SK-N-SH (cell line): ENCODE data around the gene PTPRD. TPM values are rescaled to one million over a fixed set of nuclear protein-coding genes. Genes with fewer than 3 reads are reported as not detected.

ENCODE experiments used
- CTCF ChIA-PET: fragments of 300-600, 350-600 bp; formaldehyde crosslinking; extraction: SDS; loops from one replicate; lab custom pipeline; 2021; lab: Yijun Ruan, JAX
- POLR2A ChIA-PET: fragments of 350-600 bp; sonication (Branson Sonifier 250); formaldehyde crosslinking; extraction: SDS; loops from one replicate; lab custom pipeline; 2020; ENCODE audit warnings: antibody characterized with exemption, inconsistent platforms; lab: Yijun Ruan, JAX
- DNase-seq: peaks from one replicate; pipeline ENCODE4 v3.0.0; 2012
- H2AFZ ChIP-seq: fragments of 200-600 bp; sonication (generic); 2 replicates; pipeline ENCODE4 v1.8.1; 2016; ENCODE audit warnings: antibody characterized with exemption, mild to moderate bottlenecking, low read depth
- H3F3A ChIP-seq: fragments of 200-600 bp; sonication (generic); replicated peaks from 2 replicates; pipeline ENCODE3; 2016; ENCODE audit warnings: antibody characterized with exemption, mild to moderate bottlenecking; ENCODE audit not compliant: insufficient read depth
- H3K27ac ChIP-seq, 2 experiments: fragments of 200-500 bp in 1 of 2; fragments of 200-600 bp in 1 of 2; sonication (Bioruptor generic) in 1 of 2; sonication (generic), shearing (Covaris generic) in 1 of 2; 2 replicates each; pipeline versions ENCODE4 v1.5.1 to v1.6.1; 2014 to 2016; ENCODE audit warnings: low read depth in 2 of 2, inconsistent platforms in 1 of 2, low read length in 1 of 2, mild to moderate bottlenecking in 1 of 2, mixed read lengths in 1 of 2
- H3K27me3 ChIP-seq: fragments of 200-600 bp; sonication (generic), shearing (Covaris generic); 2 replicates; pipeline ENCODE4 v1.6.1; 2016; ENCODE audit warnings: mixed run types; ENCODE audit not compliant: insufficient read depth
- H3K36me3 ChIP-seq, 2 experiments: fragments of 200-500 bp in 1 of 2; fragments of 200-600 bp in 1 of 2; sonication (Bioruptor generic) in 1 of 2; sonication (generic) in 1 of 2; replicated peaks in 1 of 2; 2 replicates each; pipeline versions ENCODE3 to v1.5.1; 2014 to 2016; ENCODE audit warnings: low read length in 1 of 2, mild to moderate bottlenecking in 1 of 2; ENCODE audit not compliant: insufficient read depth in 2 of 2, control insufficient read depth in 1 of 2
- H3K4me1 ChIP-seq, 2 experiments: fragments of 200-500 bp in 1 of 2; fragments of 200-600 bp in 1 of 2; sonication (Bioruptor generic) in 1 of 2; sonication (generic), shearing (Covaris generic) in 1 of 2; 2 replicates each; pipeline versions ENCODE4 v1.5.1 to v1.6.1; 2014 to 2016; ENCODE audit warnings: low read depth in 1 of 2, low read length in 1 of 2, mixed run types in 1 of 2; ENCODE audit not compliant: insufficient read depth in 2 of 2, control insufficient read depth in 1 of 2
- H3K4me2 ChIP-seq: fragments of 200-600 bp; sonication (generic), shearing (Covaris generic); 2 replicates; pipeline ENCODE4 v1.6.1; 2017; ENCODE audit warnings: mixed run types
- H3K4me3 ChIP-seq, 2 experiments: fragments of 200-500 bp in 1 of 2; fragments of 200-600 bp in 1 of 2; sonication (Bioruptor generic) in 1 of 2; sonication (generic), shearing (Covaris generic) in 1 of 2; 2 replicates each; pipeline versions ENCODE4 v1.5.1 to v1.8.1; 2014 to 2016; ENCODE audit warnings: low read depth in 2 of 2, inconsistent platforms in 1 of 2, low read length in 1 of 2, mild to moderate bottlenecking in 1 of 2, mixed read lengths in 1 of 2, moderate library complexity in 1 of 2
- H3K79me2 ChIP-seq: fragments of 200-600 bp; sonication (generic); 2 replicates; pipeline ENCODE4 v1.8.1; 2017; ENCODE audit warnings: mild to moderate bottlenecking; ENCODE audit not compliant: insufficient read depth
- H3K9ac ChIP-seq: fragments of 200-600 bp; sonication (generic); 2 replicates; pipeline ENCODE4 v1.6.1; 2017; ENCODE audit warnings: mixed run types
- H3K9me2 ChIP-seq: fragments of 200-600 bp; sonication (generic); 2 replicates; pipeline ENCODE4 v1.6.1; 2017; ENCODE audit warnings: mixed run types
- H3K9me3 ChIP-seq: fragments of 200-600 bp; sonication (generic); 2 replicates; pipeline ENCODE4 v1.6.1; 2017; ENCODE audit warnings: mixed run types, mild to moderate bottlenecking, moderate library complexity
- H4K20me1 ChIP-seq: fragments of 200-600 bp; sonication (generic); 2 replicates; pipeline ENCODE4 v1.6.1; 2017; ENCODE audit warnings: mild to moderate bottlenecking, mixed run types; ENCODE audit not compliant: insufficient read depth
- CHD2 ChIP-seq: fragments of 150-350 bp; IDR thresholded peaks from 2 replicates; pipeline ENCODE4 v1.6.1; 2018; ENCODE audit warnings: low read length; ENCODE audit not compliant: partially characterized antibody
- ELF1 ChIP-seq: IDR thresholded peaks from 2 replicates; pipeline ENCODE4 v1.4.0; 2012
- EZH2phosphoT487 ChIP-seq: fragments of 200-600 bp; sonication (generic); IDR thresholded peaks from 2 replicates; pipeline ENCODE4 v1.6.1; 2017; ENCODE audit warnings: low read depth, mixed run types, mild to moderate bottlenecking, antibody characterized with exemption, moderate library complexity, borderline replicate concordance
- FOSL2 ChIP-seq: IDR thresholded peaks from 2 replicates; pipeline ENCODE4 v1.4.0; 2012; ENCODE audit warnings: low read depth, mild to moderate bottlenecking, moderate library complexity, borderline replicate concordance
- FOXJ3 ChIP-seq: sonication (generic); formaldehyde crosslinking; IDR thresholded peaks from 2 replicates; pipeline ENCODE4 v1.5.1; 2020; ENCODE audit warnings: mild to moderate bottlenecking, missing genetic modification reagents
- GABPA ChIP-seq: IDR thresholded peaks from 2 replicates; pipeline ENCODE4 v1.4.0; 2012; ENCODE audit warnings: low read depth, mild to moderate bottlenecking
- MXI1 ChIP-seq: IDR thresholded peaks from 2 replicates; pipeline ENCODE4 v1.6.1; 2012; ENCODE audit warnings: mild to moderate bottlenecking, low read depth, low read length, improper control_type of control experiment
- NFIC ChIP-seq: IDR thresholded peaks from 2 replicates; pipeline ENCODE4 v1.4.0; 2012; ENCODE audit warnings: borderline replicate concordance
- POLR2AphosphoS5 ChIP-seq: IDR thresholded peaks from 2 replicates; pipeline ENCODE4 v1.6.1; 2012; ENCODE audit warnings: low read depth, low read length
- RAD21 ChIP-seq: IDR thresholded peaks from 2 replicates; pipeline ENCODE4 v1.6.1; 2012; ENCODE audit warnings: mild to moderate bottlenecking, low read length
- RFX5 ChIP-seq: IDR thresholded peaks from 2 replicates; pipeline ENCODE4 v1.6.1; 2012; ENCODE audit warnings: mild to moderate bottlenecking, improper control_type of control experiment, low read length
- RXRA ChIP-seq: IDR thresholded peaks from 2 replicates; pipeline ENCODE4 v1.4.0; 2012; ENCODE audit warnings: low read depth, mild to moderate bottlenecking, borderline replicate concordance
- SMC3 ChIP-seq: IDR thresholded peaks from 2 replicates; pipeline ENCODE4 v1.6.1; 2012; ENCODE audit warnings: low read depth, low read length, improper control_type of control experiment
- YY1 ChIP-seq: IDR thresholded peaks from 2 replicates; pipeline ENCODE4 v1.4.0; 2012; ENCODE audit warnings: low read depth, mild to moderate bottlenecking
- whole genome bisulfite sequencing: methylation state at CpG from one replicate; pipeline ENCODE4 v1.1.6; 2017; ENCODE audit warnings: low lambda C conversion rate; 5-methylcytosine and 5-hydroxymethylcytosine counted together
- polyA plus RNA-seq, 3 experiments: library from polyadenylated mRNA; depleted of rRNA; stranded (reverse); fragments of >200 nt; gene quantifications; 2 replicates each; pipeline ENCODE4 v1.2.3, GENCODE V29; 2012
- TF ChIP-seq, protein P1 (sequence below): IDR thresholded peaks from 2 replicates; pipeline ENCODE4 v1.6.1; 2012; ENCODE audit warnings: mild to moderate bottlenecking, low read depth, low read length, moderate library complexity
- TF ChIP-seq, protein P2 (sequence below): IDR thresholded peaks from 2 replicates; pipeline ENCODE4 v1.4.0; 2012; ENCODE audit warnings: low read depth
- TF ChIP-seq, protein P3 (sequence below): fragments of 150-350 bp; IDR thresholded peaks from 2 replicates; pipeline ENCODE4 v1.6.1; 2017; ENCODE audit warnings: antibody characterized with exemption, low read length, low read depth, borderline replicate concordance
- TF ChIP-seq, protein P4 (sequence below): IDR thresholded peaks from 2 replicates; pipeline ENCODE4; 2012
- TF ChIP-seq, protein P5 (sequence below): IDR thresholded peaks from 2 replicates; pipeline ENCODE4 v1.4.0; 2012; ENCODE audit warnings: low read depth, borderline replicate concordance

PTPRD gene
- polyA plus RNA-seq, 1 of the 3 experiments (the other 2 are of a cell fraction), result 0.15 TPM

DNA sequence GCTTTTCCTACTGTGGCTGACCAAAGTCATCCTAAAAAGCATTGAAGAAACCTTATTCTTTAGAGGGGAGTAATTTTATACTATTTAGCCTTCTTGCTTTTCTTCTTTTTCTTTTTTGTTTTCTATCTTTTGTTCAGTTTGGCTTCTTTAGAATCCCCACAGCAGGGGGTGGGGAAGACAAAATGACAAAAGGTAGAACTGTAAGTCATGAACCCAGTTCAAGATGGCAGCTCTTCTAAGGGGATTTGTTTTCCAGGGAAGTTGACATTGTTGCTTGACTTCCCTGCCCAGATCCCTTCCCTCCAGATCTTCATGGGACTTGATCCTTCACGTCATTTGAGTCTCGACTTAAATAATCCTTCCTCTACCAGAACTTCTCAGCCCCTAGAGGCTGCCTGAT, 2120.8 kb downstream of the PTPRD start:
- no peak overlapping the region for H3K9ac ChIP-seq
- H3K4me1 ChIP-seq, result no peaks in the 10 kb centered on the region
- no peaks in the 10 kb centered on the region for H3K27me3 ChIP-seq
- H2AFZ ChIP-seq, result no peak overlapping the region
- H3K27ac ChIP-seq, result no peak overlapping the region
- no peaks in the 10 kb centered on the region for H3K36me3 ChIP-seq
- TF ChIP-seq RFX5 (no peak), POLR2AphosphoS5 (no peak), NFIC (no peak), MXI1 (no peak), FOSL2 (no peak), FOXJ3 (no peak), ELF1 (no peak), SMC3 (no peak)
- TF ChIP-seq, protein P1, sequence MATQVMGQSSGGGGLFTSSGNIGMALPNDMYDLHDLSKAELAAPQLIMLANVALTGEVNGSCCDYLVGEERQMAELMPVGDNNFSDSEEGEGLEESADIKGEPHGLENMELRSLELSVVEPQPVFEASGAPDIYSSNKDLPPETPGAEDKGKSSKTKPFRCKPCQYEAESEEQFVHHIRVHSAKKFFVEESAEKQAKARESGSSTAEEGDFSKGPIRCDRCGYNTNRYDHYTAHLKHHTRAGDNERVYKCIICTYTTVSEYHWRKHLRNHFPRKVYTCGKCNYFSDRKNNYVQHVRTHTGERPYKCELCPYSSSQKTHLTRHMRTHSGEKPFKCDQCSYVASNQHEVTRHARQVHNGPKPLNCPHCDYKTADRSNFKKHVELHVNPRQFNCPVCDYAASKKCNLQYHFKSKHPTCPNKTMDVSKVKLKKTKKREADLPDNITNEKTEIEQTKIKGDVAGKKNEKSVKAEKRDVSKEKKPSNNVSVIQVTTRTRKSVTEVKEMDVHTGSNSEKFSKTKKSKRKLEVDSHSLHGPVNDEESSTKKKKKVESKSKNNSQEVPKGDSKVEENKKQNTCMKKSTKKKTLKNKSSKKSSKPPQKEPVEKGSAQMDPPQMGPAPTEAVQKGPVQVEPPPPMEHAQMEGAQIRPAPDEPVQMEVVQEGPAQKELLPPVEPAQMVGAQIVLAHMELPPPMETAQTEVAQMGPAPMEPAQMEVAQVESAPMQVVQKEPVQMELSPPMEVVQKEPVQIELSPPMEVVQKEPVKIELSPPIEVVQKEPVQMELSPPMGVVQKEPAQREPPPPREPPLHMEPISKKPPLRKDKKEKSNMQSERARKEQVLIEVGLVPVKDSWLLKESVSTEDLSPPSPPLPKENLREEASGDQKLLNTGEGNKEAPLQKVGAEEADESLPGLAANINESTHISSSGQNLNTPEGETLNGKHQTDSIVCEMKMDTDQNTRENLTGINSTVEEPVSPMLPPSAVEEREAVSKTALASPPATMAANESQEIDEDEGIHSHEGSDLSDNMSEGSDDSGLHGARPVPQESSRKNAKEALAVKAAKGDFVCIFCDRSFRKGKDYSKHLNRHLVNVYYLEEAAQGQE, result no peak
- H3K79me2 ChIP-seq, result no peaks in the 10 kb centered on the region
- no peak for DNase-seq
- H3F3A ChIP-seq, result no peaks in the 10 kb centered on the region
- H3K9me3 ChIP-seq, result no peaks in the 10 kb centered on the region
- no peaks in the 10 kb centered on the region for H4K20me1 ChIP-seq
- H3K9me2 ChIP-seq, result no peaks in the 10 kb centered on the region
- 65% methylated on average over 2 of the region's 2 CpGs for WGBS
- ChIA-PET CTCF (no interaction called here), POLR2A (no interaction called here)
- H3K4me3 ChIP-seq, result no peak overlapping the region
- H3K4me2 ChIP-seq, result no peak overlapping the region

DNA sequence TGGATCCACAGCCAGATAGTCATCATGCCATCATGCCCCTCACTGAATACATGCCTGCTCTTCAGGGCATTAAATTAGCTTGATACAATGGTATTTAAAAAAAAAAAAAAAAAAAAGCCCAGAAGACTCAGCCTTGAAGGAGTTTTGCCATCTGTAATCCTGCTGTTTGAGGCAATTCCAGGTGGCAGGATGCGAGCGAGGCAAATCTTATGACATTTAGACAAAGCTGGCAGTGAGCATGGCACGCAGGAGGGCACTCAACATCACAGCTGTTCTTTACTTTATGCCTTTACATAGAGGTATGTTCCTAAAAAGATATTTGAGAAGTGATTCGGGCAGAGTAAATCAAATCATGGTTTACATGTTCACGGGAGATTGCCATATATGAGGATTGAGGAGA, 2121.2 kb downstream of the PTPRD start:
- Histone ChIP-seq H3K9me2 (no peaks in the 10 kb centered on the region), H3K27ac (no peak overlapping the region), H3K27me3 (no peaks in the 10 kb centered on the region), H3K79me2 (no peaks in the 10 kb centered on the region), H3K4me1 (no peaks in the 10 kb centered on the region), H3K9me3 (no peaks in the 10 kb centered on the region), H4K20me1 (no peaks in the 10 kb centered on the region), H3K9ac (no peak overlapping the region), H3K4me2 (no peak overlapping the region), H2AFZ (no peak overlapping the region), H3K4me3 (no peak overlapping the region), H3F3A (no peaks in the 10 kb centered on the region), H3K36me3 (no peaks in the 10 kb centered on the region)
- ChIA-PET CTCF (interaction anchor here (0.9 kb wide), 1 partner anchor 14 kb away, joined by 3 read pairs; no protein-coding TSS in a partner anchor), POLR2A (no interaction called here)
- TF ChIP-seq NFIC, result no peak
- TF ChIP-seq POLR2AphosphoS5, result no peak
- TF ChIP-seq RAD21, result no peak
- TF ChIP-seq FOXJ3, result no peak
- TF ChIP-seq, protein P2, sequence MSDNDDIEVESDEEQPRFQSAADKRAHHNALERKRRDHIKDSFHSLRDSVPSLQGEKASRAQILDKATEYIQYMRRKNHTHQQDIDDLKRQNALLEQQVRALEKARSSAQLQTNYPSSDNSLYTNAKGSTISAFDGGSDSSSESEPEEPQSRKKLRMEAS, result no peak
- TF ChIP-seq RXRA, result no peak
- no peak for TF ChIP-seq ELF1
- no peak for TF ChIP-seq GABPA
- TF ChIP-seq, protein P3, sequence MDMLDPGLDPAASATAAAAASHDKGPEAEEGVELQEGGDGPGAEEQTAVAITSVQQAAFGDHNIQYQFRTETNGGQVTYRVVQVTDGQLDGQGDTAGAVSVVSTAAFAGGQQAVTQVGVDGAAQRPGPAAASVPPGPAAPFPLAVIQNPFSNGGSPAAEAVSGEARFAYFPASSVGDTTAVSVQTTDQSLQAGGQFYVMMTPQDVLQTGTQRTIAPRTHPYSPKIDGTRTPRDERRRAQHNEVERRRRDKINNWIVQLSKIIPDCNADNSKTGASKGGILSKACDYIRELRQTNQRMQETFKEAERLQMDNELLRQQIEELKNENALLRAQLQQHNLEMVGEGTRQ, result no peak
- no peak for TF ChIP-seq RFX5
- no peak for TF ChIP-seq CHD2
- no peak for TF ChIP-seq SMC3
- TF ChIP-seq, protein P4, sequence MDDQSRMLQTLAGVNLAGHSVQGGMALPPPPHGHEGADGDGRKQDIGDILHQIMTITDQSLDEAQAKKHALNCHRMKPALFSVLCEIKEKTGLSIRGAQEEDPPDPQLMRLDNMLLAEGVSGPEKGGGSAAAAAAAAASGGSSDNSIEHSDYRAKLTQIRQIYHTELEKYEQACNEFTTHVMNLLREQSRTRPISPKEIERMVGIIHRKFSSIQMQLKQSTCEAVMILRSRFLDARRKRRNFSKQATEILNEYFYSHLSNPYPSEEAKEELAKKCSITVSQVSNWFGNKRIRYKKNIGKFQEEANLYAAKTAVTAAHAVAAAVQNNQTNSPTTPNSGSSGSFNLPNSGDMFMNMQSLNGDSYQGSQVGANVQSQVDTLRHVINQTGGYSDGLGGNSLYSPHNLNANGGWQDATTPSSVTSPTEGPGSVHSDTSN, result no peak
- TF ChIP-seq YY1, result no peak
- TF ChIP-seq, protein P5, sequence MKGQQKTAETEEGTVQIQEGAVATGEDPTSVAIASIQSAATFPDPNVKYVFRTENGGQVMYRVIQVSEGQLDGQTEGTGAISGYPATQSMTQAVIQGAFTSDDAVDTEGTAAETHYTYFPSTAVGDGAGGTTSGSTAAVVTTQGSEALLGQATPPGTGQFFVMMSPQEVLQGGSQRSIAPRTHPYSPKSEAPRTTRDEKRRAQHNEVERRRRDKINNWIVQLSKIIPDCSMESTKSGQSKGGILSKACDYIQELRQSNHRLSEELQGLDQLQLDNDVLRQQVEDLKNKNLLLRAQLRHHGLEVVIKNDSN, result no peak
- no peak for TF ChIP-seq EZH2phosphoT487
- WGBS, result 59% methylated on average over 5 of the region's 5 CpGs
- no peak for DNase-seq
